ENCODE data around the gene AHSG.
"Not testable (repeated sequence)": the region's sequence is repeated elsewhere in the genome, so short reads cannot be mapped to it uniquely, and the experiment has no call there.

AHSG gene, protein sequence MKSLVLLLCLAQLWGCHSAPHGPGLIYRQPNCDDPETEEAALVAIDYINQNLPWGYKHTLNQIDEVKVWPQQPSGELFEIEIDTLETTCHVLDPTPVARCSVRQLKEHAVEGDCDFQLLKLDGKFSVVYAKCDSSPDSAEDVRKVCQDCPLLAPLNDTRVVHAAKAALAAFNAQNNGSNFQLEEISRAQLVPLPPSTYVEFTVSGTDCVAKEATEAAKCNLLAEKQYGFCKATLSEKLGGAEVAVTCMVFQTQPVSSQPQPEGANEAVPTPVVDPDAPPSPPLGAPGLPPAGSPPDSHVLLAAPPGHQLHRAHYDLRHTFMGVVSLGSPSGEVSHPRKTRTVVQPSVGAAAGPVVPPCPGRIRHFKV

DNA sequence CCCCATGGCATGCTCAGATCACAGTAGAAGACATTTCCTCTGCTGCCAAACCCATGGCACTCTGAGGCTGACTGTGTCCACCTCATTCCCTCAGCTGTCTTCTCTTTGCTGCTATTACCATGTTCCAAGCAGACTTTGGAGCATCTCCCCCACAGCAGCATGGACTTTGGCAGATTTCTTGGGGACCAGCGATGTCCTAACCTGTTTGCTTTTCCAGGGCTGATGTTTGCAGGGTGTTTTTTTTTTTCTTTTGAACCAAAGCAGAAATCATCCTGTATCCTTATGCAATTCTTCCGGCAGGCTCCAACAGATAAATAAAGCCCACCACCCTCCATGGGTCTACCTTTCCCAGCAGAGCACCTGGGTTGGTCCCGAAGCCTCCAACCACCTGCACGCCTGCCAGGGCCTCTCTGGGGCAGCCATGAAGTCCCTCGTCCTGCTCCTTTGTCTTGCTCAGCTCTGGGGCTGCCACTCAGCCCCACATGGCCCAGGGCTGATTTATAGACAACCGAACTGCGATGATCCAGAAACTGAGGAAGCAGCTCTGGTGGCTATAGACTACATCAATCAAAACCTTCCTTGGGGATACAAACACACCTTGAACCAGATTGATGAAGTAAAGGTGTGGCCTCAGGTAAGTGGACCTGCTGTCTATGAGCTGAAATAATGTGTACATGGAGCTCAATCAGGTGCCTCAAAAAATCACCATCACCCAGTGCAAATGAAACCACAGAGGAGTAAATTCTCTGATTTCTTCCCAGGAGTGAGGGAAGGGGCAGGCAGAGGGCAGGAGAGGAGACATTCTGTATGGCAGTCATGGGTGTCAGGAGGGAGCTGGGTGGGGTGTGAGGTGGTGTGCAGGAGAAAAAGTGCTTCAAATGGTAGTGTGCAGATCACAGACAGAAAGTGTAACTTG, at the start of gene AHSG:
AHSG (plus strand) TSS at position 340 of the 916 bp plus-strand sequence; CDS start at position 422, 82 bp downstream.
- no peak for DNase-seq

DNA sequence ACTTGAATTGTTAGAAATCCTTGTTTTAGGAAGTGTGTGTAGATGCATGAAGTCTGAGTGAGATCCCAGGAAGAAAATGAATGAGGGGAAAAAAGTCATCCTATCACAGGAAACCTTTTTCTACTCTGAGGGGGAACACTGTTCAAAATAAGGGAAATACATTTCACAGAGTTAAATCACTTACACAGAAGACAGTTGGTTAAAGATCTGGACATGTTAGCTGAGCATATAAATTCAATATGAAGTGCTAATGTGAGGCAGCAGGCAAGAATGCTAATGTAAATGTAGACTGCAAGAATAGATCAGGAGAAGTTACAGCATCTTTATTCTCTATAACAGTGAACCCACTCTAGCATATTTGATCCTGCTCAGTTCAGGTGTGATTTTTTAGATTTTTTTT, 48.3 kb upstream of the AHSG start:
- DNase-seq, result no peak

DNA sequence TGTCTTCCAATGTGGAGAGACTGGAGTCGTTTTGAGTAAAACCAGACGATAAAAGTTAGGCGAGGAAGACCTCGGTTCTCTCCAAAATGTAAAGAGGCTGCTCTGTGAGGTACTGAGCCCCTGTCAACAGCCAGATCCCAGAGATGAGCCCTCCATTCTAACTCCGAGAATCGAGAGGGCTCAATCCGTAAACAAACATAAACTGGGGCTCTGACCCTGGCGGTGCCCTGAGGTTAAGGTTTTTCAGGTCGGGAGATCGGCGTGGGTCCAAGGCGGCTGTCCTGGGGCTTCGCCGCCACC, 46.1 kb upstream of the AHSG start:
- DNase-seq, result no peak

DNA sequence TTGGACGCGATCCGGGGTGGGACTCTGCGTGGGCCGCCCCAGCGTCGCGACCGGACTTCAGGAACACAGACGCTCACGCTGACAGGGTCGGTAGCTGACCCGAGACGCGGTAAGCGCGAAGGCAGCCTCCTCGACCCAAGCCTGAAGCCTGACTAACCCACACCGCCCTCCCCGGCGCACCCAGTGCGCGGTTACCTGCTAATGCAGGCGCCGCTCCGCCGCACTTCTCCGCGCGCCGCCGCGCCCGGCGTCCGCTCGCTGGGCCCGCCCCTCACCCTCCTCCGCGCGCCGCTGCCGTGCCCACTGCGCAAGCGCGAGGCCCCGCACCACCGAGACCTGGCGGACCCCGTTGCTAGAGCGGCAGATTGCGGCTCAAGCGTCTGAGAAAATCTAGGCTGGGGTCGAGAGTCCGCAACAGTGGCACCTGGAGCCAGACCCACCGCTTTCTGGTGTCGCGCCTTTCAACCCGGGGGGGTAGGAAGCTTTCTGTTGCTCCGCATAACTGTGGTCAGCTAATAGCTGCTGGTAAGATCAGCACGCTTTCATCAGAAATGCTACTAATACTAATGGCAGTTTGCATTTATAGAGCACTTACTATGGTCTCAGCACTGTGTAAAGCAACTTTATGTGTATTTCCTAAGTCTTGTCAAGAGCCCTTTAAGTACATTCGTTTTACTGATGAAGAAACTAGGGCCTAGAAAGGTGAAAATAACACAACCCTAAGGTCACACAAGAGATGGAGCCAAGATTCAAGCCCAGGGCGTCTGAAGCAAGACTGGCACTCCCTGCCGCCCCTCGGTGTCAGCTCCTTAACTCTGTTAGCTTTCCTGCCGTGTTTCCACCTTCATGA, 45.6 kb upstream of the AHSG start, which contains the start of gene TBCCD1:
TBCCD1 (minus strand) TSS at position 268 of the 850 bp plus-strand sequence. CDS start 3,010 bp downstream, outside the sequence.
- DNase-seq, result peak; percentile 91

DNA sequence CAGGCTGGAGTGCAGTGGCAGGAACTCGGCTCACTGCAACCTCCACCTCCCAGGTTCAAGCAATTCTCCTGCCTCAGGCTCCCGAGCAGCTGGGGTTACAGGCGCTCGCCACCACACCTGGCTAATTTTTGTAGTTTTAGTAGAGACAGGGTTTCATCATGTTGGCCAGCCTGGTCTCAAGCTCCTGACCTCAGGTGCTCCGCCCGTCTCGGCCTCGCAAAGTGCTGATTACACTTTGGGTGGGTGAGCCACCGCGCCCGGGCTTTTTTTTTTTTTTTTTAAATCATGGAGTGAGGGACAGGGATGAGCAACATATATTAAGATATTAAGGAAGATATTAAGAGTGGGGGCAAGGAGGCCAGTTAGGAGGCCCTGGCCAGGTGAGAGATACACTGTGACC, 43.5 kb upstream of the AHSG start:
- DNase-seq, result not testable (repeated sequence)

DNA sequence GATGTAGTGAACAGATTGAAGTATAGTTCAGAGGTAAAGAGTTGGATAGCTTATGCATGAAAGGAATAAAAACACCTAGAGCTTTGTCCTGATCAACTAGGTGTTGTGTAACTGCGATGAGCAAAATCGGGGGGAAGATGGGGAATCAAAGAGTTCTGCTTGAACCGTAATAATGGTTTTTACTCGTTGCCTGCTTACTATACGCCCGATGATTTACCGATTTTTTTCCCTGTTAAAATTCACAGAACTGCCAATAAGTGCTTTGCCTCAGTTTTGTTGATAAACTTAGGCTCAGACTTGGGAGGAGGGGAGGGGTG, 43.1 kb upstream of the AHSG start:
- DNase-seq, result no peak

DNA sequence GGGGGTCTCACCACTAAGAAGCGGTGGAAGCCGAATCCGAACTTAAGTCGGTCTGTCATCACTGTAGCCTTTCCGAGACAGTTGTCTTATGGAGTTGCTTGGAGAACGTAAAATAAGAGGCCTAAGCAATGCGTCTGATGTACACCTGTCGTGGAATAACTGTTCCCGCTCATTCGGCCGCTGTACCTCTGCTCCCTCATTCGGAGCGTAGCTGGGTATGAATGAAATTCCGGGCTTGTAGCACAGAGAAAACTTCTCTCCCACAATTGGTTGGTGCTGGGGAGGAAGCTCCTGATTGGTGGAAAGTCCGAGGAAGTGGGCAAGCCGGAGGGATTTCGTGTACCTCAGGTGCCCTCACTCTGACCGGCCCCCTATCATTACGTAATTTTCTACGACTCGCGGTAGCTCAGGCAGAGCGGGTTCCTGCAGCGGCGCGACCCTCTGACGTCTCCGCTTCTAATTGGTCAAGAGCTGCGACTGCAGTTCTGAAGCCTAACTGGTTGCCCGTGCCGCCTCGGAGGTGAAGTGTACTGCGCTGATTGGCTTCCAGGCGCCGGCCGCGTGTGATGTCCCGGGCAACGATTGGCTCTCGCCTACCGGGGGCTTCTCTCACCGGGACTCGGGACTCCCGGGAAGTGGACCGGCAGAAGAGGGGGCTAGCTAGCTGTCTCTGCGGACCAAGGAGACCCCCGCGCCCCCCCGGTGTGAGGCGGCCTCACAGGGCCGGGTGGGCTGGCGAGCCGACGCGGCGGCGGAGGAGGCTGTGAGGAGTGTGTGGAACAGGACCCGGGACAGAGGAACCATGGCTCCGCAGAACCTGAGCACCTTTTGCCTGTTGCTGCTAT, 42.5 kb upstream of the AHSG start, which contains the start of gene DNAJB11:
DNAJB11 (plus strand) TSS at position 625 of the 845 bp plus-strand sequence; CDS start at position 803, 178 bp downstream.
- DNase-seq, result peak; percentile 98

DNA sequence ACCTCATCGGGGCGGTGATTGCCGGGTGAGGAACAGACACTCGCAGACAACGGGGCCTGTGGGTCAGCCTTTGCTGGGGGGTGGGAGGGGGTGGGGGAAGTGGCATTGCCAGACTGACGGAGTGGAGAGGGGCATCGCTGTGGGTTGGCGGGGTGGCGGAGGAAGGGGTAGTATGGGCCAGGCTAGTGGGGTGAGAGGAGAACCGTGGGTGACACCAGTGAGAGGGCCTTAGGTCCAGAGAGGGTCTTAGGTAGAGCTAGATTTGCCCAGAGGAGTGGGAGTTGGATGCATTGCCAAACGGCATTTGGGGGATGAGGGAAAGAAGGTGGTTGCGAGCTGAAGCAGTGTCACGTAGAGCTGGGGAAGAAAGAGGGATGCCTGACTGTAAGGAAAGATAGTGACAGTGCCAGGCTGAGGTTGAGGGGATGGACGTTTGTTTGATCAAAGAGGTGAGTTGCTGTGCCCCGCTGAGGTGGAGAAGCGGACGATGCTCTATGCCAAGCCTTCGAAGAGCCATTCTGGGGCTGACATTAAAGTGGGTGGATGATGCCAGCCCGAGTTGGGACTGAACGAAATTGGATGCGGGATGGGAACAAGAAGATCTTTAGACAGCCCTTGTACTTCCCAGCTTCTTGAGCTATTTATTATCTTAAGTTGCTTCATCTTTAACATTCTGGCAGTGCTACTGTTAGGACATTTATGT, 41.8 kb upstream of the AHSG start:
- DNase-seq, result no peak

DNA sequence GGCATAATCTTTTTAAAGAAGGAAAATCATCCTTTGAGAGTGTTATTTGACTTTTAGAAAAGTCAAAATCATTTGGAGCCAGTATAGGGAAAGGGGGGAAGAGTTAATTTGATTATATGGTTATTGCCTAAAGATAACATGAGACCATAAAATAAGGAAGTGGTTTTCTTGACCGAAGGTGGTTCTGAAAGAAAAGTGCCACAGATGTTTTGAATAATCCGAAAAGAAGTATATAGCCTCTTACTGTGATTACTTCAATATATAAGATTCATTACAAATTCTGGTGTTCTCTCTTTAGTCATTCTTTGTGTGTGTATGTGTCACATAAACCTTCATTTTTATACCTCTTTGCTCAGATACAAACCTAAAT, 41.2 kb upstream of the AHSG start:
- DNase-seq, result no peak

DNA sequence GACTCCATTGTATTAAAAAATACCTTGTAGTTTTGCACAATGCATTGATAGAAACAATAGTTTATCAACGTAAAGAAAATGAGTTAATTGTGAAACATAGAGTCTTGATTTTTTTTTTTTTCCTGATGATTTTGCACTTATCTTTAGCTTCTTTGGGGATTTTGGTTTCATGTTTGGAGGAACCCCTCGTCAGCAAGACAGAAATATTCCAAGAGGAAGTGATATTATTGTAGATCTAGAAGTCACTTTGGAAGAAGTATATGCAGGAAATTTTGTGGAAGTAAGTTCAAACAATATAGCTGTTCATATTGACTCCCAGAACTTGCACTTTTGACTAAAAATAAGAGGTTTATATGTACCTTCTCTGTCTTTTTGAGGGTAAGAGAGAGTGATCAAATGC, 35.3 kb upstream of the AHSG start:
- DNase-seq, result no peak

DNA sequence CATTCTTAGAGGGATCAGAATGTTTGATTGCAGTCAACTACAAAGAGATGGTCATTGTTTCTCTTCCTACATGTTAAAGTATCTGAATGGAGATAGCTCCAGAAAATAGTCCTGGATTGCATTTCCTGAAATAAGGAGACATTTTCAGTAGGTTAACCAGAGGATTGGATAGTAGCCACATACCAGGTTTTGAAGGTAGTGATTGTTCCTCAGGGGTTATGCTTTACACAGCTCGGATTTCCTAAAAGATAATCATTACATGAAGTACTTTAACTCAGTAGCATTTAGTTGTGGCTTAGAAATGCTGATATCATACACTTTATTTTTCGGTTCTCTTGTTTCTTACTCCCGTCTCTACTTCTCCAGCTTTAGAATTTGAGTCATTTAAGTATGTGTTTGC, 32.1 kb upstream of the AHSG start:
- DNase-seq, result no peak

DNA sequence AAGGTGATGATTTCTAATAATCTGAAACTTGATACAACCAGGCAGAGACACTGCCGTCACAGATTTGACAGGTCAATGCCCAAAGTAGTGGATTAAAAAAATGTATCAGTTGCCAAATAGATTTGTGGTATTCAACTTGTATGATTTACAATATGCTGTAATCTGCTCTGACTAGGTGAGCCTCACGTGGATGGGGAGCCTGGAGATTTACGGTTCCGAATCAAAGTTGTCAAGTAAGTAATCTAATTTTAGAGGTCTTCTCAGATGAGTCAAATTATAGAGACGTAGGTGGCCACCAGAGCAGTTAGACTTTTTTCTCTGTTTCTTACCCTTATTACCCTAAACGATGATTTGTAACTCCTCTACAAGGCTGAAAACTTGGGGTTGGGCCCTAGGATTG, 30.3 kb upstream of the AHSG start:
- no peak for DNase-seq

DNA sequence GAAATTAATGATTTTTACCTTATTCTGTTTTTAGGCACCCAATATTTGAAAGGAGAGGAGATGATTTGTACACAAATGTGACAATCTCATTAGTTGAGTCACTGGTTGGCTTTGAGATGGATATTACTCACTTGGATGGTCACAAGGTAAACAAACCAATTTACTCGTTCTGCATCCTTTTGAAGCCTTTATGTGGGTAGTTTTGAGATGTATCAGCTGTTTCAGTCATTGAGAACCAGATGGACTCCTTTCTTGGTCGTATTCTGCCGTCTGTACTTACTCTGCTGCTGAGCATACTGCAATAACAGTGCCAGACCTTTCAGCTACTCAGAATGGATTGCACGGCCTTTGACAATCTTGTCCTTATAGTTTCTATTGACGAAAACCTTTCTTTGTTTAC, 29.0 kb upstream of the AHSG start:
- no peak for DNase-seq

DNA sequence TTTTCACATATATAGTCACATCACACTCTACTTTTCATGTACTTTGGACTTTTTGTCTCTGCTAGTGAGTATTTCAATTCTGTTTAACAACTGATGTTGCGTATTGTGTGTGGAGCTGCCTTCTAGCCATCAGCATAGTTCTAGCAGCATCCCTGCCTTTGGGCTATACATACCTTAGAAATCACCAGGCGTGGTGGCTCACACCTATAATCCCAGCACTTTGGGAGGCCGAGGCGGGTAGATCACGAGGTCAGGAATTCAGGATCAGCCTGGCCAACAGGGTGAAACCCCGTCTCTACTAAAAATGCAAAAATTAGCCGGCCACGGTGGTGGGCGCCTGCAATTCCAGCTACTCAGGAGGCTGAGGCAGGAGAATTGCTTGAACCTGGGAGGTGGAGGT, 26.6 kb upstream of the AHSG start:
- DNase-seq, result not testable (repeated sequence)

DNA sequence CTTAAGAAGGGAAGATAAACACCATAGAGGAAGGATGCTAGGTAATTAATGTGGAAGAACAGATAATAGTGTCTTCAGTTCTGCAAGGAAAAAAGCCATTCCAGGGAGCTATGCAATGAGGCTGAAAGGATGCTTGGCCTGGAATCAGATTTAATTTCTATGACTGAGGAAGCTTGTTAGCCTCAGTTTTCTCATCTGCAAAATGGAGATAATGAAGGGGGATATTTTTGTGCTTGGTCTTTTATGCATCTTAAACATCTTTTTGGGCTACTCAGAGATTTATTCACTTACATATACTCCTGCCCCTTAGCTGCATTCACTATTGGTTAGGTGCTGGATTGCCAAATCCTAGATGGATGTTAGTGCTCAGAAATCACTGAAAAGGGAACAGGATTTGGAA, 25.7 kb upstream of the AHSG start:
- DNase-seq, result no peak

DNA sequence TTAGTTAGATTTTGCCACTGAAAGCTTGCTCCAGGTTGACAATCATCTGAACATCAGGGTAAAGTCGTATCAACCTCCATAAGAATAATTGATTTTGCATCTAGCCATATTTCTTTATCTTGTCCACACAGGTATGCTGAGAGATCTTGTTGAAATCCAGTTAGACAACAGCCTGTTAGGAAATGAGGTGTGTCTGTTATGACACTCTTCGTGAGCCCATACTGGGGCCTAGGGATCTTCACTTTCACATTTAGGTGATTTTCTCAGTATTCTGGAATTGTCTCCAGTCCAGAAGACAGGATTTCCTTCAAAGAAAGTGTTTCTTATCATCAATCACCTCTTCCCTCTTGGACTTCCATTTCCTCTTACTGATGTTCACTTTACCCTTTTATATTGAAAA, 24.2 kb upstream of the AHSG start:
- no peak for DNase-seq

DNA sequence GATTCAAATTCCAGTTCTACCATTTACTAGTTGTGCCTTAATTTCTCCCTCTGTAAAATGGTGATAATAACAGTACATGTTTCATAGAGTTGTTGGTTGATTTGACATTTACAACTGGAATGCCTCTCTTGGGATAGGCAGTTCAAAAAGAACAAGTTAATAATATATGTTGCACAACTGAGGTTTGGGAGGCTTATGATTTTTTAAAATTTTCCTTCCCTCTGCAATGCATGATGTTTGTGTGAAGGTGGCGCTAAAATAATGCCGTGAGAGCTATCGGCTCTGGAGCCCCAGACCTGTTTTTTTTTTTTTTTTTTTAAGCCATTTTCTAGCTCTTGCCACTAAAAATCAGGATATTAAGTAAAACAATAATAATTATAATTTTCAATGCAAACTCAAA, 23.7 kb upstream of the AHSG start:
- no peak for DNase-seq

DNA sequence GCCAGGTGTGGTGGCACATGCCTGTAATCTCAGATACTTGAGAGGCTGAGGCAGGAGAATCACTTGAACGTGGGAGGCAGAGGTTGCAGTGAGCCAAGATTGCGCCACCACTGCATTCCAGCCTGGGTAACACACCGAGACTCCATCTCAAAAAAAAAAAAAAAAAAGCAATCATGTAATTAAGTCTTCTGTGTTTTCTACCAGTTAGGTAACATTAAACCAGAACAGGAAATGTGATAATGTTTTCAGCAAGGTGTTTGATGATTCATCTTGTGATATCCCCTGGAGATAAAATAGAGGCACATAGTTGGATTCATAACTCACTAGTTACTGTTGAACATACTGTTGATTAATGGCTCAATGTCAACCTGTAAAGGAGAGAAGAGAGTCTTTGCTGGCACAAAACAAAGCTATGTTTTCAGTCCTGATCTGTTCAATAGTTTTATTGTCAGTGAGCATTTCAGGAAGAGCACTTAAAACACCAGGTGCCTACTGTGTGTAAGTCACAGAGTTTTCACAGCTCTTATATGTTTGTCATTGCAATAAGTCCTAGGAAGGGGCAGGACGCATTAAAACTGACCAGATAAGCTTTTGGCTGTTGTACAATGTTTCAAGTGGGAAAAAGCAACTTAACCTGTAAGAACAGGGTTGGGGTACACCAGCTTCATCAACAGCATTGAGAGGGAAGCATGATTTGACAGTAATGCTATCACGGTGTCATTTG, 22.8 kb upstream of the AHSG start:
- peak; percentile 6 for DNase-seq

DNA sequence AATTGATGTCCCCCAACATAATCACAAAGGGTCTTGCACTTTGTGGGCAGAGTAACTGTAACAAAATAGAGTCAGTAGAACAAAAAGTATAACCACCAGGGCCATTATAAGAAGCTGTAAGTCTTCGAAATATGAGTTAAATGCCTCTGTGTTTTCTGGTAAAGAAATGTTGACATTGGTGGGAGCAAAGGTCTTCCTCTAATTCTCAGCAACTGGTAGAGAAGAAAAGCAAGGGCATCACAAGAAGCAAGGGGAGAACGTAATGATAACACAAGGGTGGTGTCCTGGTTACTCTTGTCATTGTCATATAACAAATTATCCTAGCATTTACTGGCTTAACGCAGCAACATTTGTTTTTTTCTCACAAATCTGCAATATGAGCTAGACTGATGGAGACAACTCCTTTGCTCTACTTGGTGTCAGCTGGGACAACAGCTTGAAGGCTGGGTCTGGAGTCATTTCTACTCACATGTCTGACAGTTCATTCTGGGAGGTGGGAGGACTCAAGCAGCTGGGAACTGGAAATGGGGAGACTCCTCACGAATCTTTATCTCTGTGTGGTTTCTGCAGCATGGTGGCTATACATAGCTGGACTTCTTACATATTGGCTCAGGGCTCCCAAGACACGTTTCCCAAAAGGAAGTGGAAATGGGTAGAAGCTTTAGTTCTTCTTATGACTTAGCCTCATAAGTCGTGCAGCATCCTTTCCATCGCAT, 22.1 kb upstream of the AHSG start:
- no peak for DNase-seq

DNA sequence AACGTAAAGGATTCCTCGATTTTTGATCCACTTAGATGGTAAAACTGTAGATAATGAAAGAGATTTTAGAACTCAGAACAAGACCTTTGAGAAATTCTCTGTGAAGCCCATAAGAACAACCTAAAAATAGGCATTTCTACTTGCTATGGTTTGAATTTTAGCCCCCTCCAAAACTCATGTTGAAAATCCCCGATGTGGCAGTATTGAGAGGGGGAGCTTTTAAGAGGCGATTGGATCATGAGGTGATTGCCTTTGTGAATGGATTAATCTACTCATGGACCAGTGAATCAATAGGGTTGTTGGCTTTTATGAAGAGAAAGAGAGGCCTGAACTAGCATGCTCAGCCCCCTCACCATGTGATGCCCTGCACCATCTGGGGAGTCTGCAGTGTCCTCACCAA, 20.2 kb upstream of the AHSG start:
- no peak for DNase-seq

All from CD4-positive, alpha-beta T cell treated with Interleukin-6 for 4 hours (primary cell).